Lower leg skin (tissue), 3 donors: ENCODE measurements around the gene C11orf71.

ENCODE experiments used
- CTCF ChIP-seq, 3 donors: fragments of 450-650 bp; IDR thresholded peaks; one replicate each; pipeline ENCODE4 v1.5.1; 2016; ENCODE audit warnings: antibody characterized with exemption in 3 of 3, mild to moderate bottlenecking in 3 of 3, moderate library complexity in 2 of 3
- POLR2A ChIP-seq, 2 donors: fragments of 450-650 bp; IDR thresholded peaks; one replicate each; pipeline ENCODE4 v1.6.1; 2016 to 2017; ENCODE audit warnings: antibody characterized with exemption in 2 of 2, mild to moderate bottlenecking in 1 of 2, moderate library complexity in 1 of 2

- TF ChIP-seq CTCF (IDR thresholded peaks at IDR 0.05) (no peak), POLR2A (IDR thresholded peaks at IDR 0.05) (no peak)
Measured at GRCh38 chr11:114392735-114393667, 7.3 kb downstream of the C11orf71 start.
